Head of caudate nucleus (tissue), 42 donors: Measurements from ENCODE around the gene SPEM1.

Experiments used
- DNase-seq, 42 donors: peaks; one replicate each; pipeline versions ENCODE4 v3.0.0 to v3.0.0-alpha.2; 2020 to 2021; ENCODE audit warnings: mixed read lengths in 7 of 42
- intact Hi-C: fragments of 100-400 bp; cut with DNase I; formaldehyde crosslinking; loops from one replicate; pipeline ENCODE4 v1.15.0; 2022

Gene SPEM1

DNA sequence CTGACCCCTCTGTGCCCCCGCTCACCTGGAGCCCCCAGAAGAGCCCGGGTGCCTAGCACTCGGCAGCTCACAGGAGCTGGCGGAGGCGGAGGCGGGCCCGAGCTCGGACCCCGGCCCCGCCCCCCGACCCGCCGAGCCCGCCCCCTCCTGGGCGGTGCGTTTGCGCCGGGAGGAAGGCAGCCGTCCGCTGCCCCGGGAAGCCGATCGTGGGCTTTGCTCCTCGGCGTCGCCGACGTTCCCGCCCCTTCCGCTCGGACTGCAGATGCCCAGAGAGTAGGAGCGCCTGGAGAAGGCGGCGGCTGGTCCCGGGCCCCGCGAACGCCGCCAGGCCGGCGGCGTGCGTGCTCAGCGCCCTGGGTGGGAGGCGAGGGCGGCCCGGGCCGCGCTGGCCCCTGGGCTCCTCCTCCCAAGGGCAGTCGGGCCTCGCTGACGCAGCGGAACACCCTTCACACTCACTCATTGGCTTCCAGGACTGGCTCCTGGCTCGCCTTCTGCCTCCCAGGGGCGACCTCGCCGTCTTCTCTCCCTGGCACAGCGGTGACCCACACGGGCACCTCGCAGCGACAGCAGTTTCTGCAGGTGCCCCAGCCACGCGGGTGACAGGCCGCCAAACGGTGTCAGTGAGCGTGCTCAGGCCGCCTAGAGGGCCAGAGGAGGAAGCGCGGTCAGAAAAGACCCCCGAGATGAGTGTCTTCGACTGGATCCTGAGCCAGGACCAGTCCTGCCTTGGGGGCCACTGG lies 25.5 kb upstream of the SPEM1 start, which contains the start of gene PLSCR3:
Gene PLSCR3 (minus strand): TSS at position 74 of the 740 bp plus-strand sequence. CDS start 415 bp downstream, outside the sequence.
- peak; percentile 51 to 91 (median 84) for DNase-seq
- intact Hi-C loops, result loop anchor here (5.0 kb wide), 1 partner anchor 42 kb away; the partner anchor contains the start of gene KCTD11

DNA sequence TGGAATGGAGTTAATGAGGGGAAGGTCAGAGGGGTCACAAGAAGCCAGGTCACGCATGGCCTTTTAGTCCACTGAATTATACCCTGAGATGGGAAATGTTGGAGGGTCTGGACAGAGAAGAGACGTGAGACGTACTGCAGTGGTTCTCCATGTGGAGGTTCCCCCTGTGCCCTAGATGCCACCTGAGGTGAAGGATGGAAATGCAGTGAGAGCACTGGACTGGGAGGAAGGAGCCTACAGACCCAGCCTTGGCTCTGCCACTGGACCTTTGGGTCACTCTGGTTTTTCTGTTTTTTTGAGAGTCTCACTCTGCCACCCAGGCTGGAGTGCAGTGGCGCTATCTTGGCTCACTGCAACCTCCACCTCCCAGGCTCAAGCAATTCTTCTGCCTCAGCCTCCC lies 24.0 kb upstream of the SPEM1 start:
- DNase-seq, result no peak
- intact Hi-C loops, result no loop called here

DNA sequence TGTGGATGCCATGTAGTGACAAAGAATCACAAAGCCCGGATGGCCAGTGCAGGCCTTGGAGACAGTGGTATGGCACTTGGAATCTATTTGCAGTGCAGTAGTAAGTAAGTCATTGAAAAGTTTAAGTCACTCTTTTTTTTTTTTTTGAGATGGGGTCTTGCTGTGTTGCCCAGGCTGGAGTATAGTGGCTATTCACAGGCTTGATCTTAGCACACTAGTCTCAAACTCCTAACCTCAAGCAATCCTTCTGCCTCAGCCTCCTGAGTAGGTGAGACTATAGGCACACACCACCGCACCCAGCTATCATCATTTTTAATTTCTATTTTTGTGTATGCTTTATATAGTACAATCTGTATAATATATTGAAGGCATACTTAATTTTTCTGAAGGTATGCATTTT lies 21.5 kb upstream of the SPEM1 start:
- no peak for DNase-seq
- intact Hi-C loops, result no loop called here

DNA sequence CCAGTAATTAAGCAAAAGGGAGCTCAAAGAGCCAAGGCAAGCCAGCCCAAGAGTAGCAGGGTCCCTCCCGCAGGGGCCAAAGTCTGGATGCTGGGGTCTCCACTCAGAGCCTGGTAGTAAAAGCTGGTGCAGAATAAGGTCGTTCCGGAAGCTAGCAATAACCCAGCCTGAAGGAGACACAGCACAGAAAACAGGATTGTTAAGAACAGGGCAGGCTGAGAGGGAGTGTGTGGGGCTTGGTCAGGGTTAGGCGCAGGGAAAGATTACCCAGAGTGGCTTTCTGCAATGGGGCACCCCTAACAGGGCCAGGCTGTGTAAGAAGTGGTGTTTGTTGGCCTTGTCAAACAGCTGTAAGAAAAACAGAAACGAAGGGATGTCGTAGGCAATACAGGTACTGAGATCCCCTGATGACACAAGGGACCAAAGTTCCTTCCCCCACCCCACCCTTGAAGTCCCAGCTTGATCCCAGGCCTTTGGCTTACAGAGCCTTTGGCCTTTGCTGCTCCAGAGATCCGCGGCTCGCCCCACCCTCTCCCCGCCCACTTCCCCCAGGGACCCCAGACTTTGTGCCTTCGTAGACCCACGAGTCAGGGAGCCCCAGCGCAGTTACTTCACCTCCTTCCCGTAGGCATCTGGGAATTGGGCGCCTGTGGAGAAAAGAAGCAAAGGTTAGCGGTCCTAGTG lies 16.9 kb upstream of the SPEM1 start:
- intact Hi-C loops, result no loop called here
- DNase-seq, result peak in 3 of 42 donors; percentile 11 to 38 (median 31)

DNA sequence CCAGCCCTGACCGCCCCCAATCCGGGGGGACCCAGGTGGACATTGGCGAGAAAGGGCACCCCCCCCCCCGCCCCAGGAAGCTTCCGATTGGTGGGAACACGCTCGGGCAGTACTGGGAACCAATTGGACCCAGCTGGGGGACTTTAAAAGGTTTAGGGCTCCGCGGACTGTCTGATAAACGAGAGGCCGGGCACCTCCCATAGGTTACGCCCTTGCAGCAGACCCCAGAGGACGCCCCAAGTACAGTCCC lies 16.5 kb upstream of the SPEM1 start:
- intact Hi-C loops, result no loop called here
- no peak for DNase-seq

DNA sequence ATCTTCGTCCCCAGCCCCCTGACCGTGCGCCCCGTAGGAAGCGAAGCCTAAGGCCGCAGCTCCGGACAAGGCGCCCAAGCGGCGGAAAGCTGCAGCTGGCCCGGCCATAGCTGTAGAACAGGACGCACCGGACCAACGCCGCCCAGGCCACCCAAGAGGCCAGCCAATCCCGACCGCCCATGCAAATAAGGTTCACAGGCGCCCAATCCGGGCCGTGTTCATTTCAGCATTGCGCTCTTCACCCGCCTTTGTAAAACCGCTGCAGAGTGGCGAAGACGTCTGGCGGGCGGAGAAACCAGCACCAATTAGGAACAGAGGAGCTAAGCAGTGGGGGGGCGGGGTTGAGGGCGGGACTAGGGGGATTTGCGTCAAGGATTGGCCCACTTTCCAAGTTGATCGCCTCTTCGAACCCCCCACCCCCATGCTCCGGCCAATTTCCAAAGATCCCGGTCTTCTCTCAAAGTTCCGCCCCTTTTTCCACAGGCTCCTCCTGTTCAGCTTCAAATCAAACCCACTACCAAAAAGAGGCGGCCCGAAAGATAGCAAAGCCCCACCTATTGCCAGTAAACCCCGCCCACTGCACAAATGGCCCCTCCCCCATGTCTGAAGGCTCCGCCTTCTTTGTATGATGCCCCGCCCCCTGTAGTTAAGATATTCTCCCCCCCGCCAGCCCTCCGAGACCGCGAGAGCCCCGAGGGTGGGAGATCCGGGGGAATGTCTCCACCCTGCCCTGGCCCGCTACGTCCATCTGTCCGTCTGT lies 16.0 kb upstream of the SPEM1 start, which contains the start of gene TMEM256:
Gene TMEM256 (minus strand): TSS at position 121 of the 760 bp plus-strand sequence. CDS start 13 bp downstream, at position 108.
- intact Hi-C loops, result no loop called here
- DNase-seq, result peak; percentile 97 to 100 (median 99)

DNA sequence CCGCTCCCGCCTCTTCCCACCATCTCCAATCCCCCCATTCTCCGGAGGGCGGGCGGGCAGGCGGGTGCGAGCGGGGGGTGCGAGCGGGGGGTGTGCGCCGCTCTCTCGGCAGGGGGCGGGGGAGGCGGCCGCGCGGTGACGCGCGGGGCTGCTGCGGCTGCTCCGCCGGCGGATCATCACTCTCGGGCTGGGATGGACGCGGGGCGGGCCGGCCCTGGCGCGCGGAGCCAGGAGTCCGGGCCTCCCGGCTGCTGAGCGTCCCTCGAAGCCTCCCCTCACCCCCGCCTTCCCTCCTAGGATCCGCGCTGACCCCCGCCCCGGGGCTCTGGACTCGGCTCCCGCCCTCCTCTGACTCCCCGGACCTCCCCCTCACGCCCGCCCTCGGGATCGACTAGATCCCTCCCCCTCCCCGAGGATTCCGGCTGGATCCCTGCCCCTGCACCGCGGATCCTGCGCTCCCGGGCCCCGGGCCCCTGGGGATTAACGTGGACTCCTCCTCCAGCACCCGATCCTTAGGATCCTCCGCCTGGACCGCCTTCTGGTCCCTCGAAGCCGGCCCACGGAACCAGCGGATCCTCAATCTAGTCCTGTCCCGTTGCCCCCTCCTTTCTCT lies 15.3 kb upstream of the SPEM1 start:
- intact Hi-C loops, result no loop called here
- peak in 13 of 42 donors; percentile 44 to 90 (median 84) for DNase-seq

DNA sequence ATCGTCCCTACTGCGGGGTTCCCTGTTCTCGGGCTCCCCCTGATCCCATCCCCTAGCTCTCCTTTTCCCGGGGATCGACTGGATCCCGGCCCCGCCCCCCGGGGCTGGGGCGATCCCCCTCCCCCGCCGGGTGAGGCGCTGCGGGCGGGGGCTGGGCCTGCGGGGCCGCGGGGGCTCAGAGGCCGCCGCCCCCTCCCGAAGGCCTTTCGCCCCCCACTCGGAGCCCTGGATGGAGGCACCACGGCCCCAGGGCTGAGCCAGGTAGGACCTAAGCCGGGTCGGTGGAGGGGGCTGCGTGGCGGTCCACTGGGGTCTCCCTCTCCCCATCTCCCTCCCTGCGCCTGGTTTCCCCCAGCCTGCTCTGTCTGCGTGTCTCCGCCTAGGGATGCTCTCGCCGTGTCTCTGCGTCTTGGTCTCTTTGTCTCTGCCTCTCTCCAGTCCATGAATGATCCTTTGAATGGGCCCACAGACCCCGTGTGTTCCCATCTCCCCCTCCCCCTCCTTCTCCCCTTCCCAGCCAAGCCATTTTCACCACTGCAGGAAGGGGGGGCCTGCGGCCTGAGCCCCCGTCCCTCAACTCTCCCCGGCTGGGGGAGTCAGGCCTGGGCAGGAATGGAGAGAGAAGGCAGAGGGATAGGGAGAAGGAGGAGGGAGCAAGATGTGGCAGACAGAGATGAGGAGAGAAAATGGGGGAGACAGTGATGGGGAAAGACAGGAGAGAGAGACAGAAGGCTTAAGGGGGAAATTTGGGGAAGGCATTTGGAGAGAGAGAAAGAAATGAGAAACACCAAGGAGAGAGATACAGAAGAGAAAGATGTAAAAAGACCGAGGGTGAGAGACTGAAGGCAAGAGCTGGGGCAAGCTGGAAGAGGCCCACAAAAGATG lies 14.5 kb upstream of the SPEM1 start:
- intact Hi-C loops, result no loop called here
- DNase-seq, result peak in 29 of 42 donors; percentile 9 to 61 (median 38)

DNA sequence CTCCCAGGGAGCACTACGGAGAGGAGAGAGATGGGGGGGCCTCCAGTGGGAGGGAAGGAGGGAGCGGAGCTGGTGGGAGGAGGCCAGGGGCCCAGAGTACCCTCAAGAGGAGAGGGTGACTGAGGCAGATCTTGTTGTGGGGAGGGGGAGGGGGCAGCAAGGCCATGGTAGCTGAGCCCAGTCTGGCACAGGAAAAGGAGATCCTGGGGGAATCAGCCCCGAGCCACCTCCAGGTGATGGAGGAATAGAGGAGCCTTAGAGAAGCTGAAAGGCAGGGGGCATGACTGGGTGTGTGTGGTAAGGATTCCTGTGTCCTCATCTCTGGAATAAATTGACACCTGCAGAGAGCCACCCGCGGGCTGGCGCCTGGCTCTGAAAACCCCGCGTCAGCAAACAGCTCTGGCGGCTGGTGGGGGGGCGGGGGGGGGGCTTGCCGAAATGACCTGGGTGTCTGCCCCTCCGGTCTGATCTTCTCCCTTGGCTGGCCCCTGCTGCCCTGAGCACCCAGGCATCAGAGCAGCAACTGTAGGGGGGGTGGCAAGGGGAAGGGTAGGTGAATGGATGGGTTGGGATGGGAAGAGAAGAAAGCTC lies 13.8 kb upstream of the SPEM1 start:
- intact Hi-C loops, result no loop called here
- DNase-seq, result peak in 8 of 42 donors; percentile 8 to 54 (median 33)

DNA sequence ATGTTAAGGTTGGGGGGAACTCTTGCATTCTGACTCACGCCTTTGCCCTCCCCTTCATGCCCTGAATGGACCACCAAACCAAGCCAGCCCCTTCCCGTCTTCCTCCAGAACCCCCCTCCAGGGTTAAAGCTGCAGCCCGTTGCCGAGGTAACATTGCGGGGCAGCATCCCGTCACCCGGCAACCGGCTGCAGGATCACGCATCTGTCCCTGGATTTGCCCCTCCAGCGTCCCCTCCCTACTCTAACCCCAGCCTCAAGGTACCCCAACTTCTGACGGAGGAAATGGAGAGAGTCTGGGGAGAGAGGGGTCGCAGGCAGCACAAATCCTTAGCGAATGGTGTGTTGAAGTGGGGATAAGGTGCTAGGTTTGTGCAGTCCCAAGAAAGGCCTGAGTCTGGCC lies 13.0 kb upstream of the SPEM1 start:
- intact Hi-C loops, result no loop called here
- peak in 1 of 42 donors; percentile 34 for DNase-seq

DNA sequence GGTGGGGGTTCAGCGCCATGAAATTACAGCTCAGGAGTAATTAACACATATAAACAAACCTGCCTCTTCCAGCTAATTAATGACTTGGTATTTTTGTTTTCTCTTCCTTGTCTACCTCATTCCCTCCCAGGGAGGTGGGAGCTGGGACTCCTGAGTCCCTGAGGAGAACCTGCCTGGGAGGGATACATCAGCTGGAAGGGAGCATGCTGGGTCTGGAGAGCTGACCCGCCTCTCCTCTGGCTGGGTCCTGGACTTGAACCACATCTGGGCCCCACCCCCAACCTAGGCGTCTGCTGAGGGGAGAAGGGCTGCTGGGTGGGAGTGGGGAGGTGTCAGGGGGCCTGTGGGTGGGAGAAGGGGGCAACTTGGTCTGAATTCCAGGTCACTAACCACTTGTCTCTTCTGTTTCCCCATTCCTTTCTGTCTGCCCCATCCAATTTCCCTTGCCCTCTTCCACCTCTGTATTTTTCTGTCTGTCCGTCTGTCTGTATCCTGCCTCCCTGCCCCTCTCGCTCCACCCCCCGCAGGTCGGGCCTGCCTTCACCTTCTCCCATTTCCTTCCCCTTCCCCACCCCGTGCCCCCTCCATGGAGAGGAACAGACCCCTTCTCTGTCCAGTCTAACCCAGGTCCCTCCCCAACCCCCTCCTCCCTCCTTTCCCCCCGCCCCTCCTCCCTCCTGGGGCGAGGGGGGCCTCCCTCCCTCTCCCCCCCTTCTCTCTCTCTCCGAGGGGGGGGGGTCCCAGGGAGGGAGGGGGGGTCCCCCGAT lies 12.5 kb upstream of the SPEM1 start, which contains the start of gene NLGN2:
Gene NLGN2 (plus strand): TSS at position 361 of the 767 bp plus-strand sequence. CDS start 411 bp downstream, outside the sequence.
- no peak for DNase-seq
- intact Hi-C loops, result no loop called here

DNA sequence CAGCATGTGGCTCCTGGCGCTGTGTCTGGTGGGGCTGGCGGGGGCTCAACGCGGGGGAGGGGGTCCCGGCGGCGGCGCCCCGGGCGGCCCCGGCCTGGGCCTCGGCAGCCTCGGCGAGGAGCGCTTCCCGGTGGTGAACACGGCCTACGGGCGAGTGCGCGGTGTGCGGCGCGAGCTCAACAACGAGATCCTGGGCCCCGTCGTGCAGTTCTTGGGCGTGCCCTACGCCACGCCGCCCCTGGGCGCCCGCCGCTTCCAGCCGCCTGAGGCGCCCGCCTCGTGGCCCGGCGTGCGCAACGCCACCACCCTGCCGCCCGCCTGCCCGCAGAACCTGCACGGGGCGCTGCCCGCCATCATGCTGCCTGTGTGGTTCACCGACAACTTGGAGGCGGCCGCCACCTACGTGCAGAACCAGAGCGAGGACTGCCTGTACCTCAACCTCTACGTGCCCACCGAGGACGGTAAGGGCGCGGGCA lies 11.8 kb upstream of the SPEM1 start:
- intact Hi-C loops, result no loop called here
- peak in 6 of 42 donors; percentile 12 to 50 (median 30) for DNase-seq

DNA sequence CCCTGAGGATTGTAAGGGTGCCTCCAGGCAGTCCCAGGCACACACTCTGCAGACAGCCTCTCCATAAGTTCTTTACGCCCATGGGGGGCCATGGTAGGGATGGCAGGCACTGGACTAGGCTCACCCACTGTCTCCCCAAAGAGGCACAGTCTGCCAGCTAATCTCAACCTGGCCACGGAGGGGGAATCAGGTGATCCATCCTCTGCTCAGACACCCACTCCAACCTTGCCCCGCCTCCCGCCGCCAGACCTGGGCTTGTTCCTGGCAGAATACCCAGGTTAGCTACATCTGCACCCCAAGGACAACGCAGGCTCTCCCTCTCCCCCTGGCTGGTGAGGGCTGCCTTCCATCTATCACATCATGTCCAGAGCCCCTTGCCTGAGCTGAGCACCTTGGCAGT lies 11.3 kb upstream of the SPEM1 start:
- DNase-seq, result peak in 39 of 42 donors; percentile 34 to 89 (median 72)
- intact Hi-C loops, result no loop called here

DNA sequence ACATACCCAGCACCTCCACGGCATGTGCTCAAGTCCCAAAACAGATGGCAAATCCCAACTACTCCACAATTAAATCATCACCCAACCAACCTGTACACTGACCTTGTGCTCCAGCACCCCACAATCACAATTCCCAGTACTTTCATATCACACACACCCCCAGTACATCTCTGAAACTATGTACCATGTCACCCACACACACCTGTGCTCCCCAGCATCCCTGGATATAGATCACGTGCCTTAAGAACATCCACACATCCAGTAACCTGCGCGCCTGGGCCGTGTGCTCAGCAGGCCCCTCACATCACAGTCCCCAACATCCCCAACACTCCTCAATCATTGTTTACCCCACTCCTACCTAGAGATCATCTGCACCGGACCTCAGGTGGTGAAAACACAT lies 10.4 kb upstream of the SPEM1 start:
- intact Hi-C loops, result no loop called here
- DNase-seq, result peak in 10 of 42 donors; percentile 8 to 64 (median 46)

DNA sequence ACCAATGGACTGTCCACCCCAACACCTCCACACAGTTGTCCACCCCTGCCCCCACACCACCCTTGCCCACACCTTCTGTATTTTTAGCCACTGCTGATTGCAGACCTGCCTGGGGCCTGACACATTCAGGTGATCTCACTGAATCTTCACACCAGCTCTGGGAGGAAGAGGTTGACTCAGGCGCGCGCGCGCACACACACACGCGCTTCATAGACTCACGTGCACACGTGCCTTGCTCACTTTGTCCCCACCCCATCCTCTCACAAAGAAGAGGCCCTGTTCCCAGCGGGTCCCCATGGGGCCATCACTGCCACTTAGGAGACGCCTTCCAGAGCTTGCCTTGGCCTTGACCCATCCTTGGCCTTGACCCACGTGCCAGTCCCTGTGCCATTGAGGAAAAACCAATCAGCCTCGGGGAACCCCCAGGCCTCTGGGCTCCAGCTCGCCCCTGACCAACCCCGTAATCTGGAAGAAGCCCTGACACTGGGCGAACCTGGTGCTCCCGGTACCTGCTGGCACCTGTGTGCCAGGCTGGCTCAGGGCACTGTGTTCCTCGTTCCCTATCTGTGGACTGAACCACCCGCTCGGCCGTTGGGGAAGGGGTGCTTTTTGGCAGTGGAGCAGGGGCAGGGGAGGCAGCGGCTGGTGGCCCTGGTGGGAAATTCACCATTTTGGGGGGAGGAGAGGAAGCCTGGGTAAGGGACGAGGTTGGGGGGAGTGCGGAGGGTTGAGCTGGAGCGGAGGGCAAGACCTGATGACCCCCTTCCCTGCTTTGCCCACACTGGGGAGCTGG lies 9.3 kb upstream of the SPEM1 start:
- DNase-seq, result peak in 20 of 42 donors; percentile 25 to 68 (median 46)
- intact Hi-C loops, result no loop called here

DNA sequence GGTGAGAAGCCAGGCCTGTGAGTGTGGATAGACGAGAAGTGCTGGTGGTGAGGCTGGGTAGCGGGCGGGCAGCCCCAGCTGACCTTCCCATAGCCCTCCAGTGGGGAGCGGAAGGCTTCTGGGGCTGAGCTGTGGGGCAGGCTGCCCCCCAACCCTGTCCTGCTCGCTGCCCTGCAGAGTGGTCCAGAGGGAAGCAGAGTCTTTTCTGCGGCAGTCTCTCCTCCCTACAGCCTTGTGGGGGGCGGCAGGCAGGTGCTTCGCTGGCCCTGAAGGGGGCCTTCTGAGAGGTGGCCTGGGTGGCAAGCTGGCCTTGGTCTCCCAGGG lies 8.7 kb upstream of the SPEM1 start:
- intact Hi-C loops, result no loop called here
- no peak for DNase-seq
